Measurements from ENCODE around the gene YKT6.
"Not testable (repeated sequence)": the region's sequence is repeated elsewhere in the genome, so short reads cannot be mapped to it uniquely, and the experiment has no call there.

The YKT6 gene

GRCh38 chr7:44172352-44172751 lies 28.4 kb upstream of the YKT6 start:
- no peak for DNase-seq (ENCODE audit: low read depth in 3 of 3)

- DNase-seq (ENCODE audit: low read depth in 3 of 3) = no peak
Observed at GRCh38 chr7:44172803-44173424, 27.9 kb upstream of the YKT6 start.

- DNase-seq (ENCODE audit: low read depth in 3 of 3) = no peak
Observed at GRCh38 chr7:44173911-44174693, 26.7 kb upstream of the YKT6 start.

GRCh38 chr7:44174694-44174948 lies 26.2 kb upstream of the YKT6 start:
- DNase-seq (ENCODE audit: low read depth in 3 of 3) = not testable (repeated sequence)

GRCh38 chr7:44175730-44176129 lies 25.0 kb upstream of the YKT6 start:
- DNase-seq (ENCODE audit: low read depth in 3 of 3) = no peak

- DNase-seq (ENCODE audit: low read depth in 3 of 3) = no peak
Observed at GRCh38 chr7:44176486-44176885, 24.3 kb upstream of the YKT6 start.

- DNase-seq (ENCODE audit: low read depth in 3 of 3) = no peak
Observed at GRCh38 chr7:44177570-44178131, 23.1 kb upstream of the YKT6 start.

- no peak for DNase-seq (ENCODE audit: low read depth in 3 of 3)
Observed at GRCh38 chr7:44180631-44181030, 20.1 kb upstream of the YKT6 start.

- no peak for DNase-seq (ENCODE audit: low read depth in 3 of 3)
Observed at GRCh38 chr7:44182827-44183226, 18.0 kb upstream of the YKT6 start.

GRCh38 chr7:44183386-44183785 lies 17.4 kb upstream of the YKT6 start:
- DNase-seq (ENCODE audit: low read depth in 3 of 3) = no peak

- no peak for DNase-seq (ENCODE audit: low read depth in 3 of 3)
Observed at GRCh38 chr7:44184206-44184872, 16.4 kb upstream of the YKT6 start.

- DNase-seq (ENCODE audit: low read depth in 3 of 3) = no peak
Observed at GRCh38 chr7:44184873-44185446, 15.8 kb upstream of the YKT6 start.

- no peak for DNase-seq (ENCODE audit: low read depth in 3 of 3)
Observed at GRCh38 chr7:44185729-44186128, 15.0 kb upstream of the YKT6 start.

GRCh38 chr7:44186736-44187135 lies 14.0 kb upstream of the YKT6 start:
- no peak for DNase-seq (ENCODE audit: low read depth in 3 of 3)

- DNase-seq (ENCODE audit: low read depth in 3 of 3) = no peak
Observed at GRCh38 chr7:44187636-44188416, 13.0 kb upstream of the YKT6 start.

GRCh38 chr7:44188480-44189225 lies 12.1 kb upstream of the YKT6 start:
- no peak for DNase-seq (ENCODE audit: low read depth in 3 of 3)

GRCh38 chr7:44189286-44189992 lies 11.3 kb upstream of the YKT6 start, which contains the start of gene GCK:
GCK (minus strand) TSS chr7:44189439; CDS start chr7:44188953, 486 bp downstream.
- no peak for DNase-seq (ENCODE audit: low read depth in 3 of 3)

GRCh38 chr7:44189993-44190872 lies 10.5 kb upstream of the YKT6 start:
- no peak for DNase-seq (ENCODE audit: low read depth in 3 of 3)

GRCh38 chr7:44191171-44191570 lies 9.6 kb upstream of the YKT6 start:
- no peak for DNase-seq (ENCODE audit: low read depth in 3 of 3)

Data from stimulated activated CD4-positive, alpha-beta T cell treated with anti-CD3 and anti-CD28 coated beads, TNF-alpha, amount 100 ng/mL, for 4 hours (primary cell).